OCI-LY1 (cell line): Measurements from ENCODE around the gene CLDN20.

Experiments used
- CTCF ChIP-seq: fragments of 200-600 bp; sonication (generic), shearing (Covaris generic); IDR thresholded peaks from 2 replicates; pipeline ENCODE4 v1.5.1; 2017; ENCODE audit warnings: mild to moderate bottlenecking, antibody characterized with exemption, low read length, moderate library complexity, mixed read lengths
- EZH2 ChIP-seq: fragments of 200-600 bp; sonication (generic), shearing (Covaris generic); IDR thresholded peaks from 2 replicates; pipeline ENCODE4 v1.8.0; 2017; ENCODE audit warnings: borderline replicate concordance, mixed run types, mild to moderate bottlenecking, antibody characterized with exemption, low read length, moderate library complexity, mixed read lengths

GRCh38 chr6:155287762-155288161 lies 23.9 kb downstream of the CLDN20 start:
- no peak for TF ChIP-seq CTCF
- no peak for TF ChIP-seq EZH2
